ENCODE measurements around the gene TMEM94. TPM values are rescaled to one million over a fixed set of nuclear protein-coding genes. Genes with fewer than 3 reads are reported as not detected.
A peak's percentile ranks its signal among the peaks of the same experiment; 100 is the strongest.

Gene TMEM94
- total RNA-seq, 1 experiment from 2014 or later: 61.4 TPM

DNA sequence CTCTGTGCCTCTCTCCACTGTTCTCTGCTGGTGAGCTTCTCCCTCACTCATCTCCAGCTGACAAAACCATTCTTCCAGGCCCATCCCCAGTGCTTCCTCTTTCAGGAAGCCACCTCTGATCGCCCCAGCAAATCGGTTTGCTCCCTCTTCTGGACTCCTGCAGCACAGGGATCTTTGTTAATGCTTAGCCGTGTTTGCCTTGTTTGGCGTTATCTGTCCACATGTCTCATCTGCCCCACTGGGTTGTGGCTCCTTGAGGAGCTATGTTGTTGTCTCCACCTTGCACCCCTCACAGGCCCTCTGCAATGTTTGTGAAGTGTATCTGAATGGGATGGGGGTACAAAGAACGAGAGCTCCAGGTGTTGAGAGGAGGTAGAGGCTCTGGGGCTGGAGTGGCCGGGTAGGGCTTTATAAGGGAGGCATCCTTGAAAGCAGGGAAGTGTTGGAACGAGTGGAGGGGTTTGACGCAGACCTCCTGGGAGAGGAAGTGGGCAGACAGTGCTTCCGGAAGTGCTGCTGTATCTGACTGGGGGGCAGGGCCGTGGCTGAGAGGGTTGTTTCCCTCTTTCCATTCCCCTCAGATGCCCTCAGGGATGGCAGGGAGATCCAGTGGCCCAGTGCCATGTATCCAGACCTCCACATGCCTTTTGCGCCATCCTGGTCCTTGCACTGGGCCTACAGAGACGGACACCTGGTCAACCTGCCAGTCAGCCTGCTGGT, 31.1 kb downstream of the TMEM94 start:
- Mint-ChIP-seq H3K36me3 (ENCODE audit: insufficient read depth in 1 of 3, low read depth in 3 of 3) (peaks cover 1 to 10% (median 6%) of the 10 kb centered on the region in 3 experiments; a peak in 5 of 7 replicates), H3K4me1 (peaks cover 11 to 13% of the 10 kb centered on the region in 2 experiments), H3K9me3 (no peaks in the 10 kb centered on the region), H3K27me3 (ENCODE audit: low read depth) (no peaks in the 10 kb centered on the region), H3K4me3 (no peak overlapping the region; a peak in 1 of 5 replicates), H3K27ac (peak overlapping the region in 2 of 3 experiments; percentile 59 to 81; a peak in 6 of 7 replicates)
- H2BK120ac ChIP-seq (ENCODE audit: low read depth, low read length, poor library complexity, severe bottlenecking): no peak overlapping the region
- no peaks in the 10 kb centered on the region for H3K9me3 ChIP-seq (ENCODE audit: control insufficient read depth, low read depth, low read length)
- H3K27me3 ChIP-seq (ENCODE audit: insufficient read depth, low read length): no peaks in the 10 kb centered on the region
- H4K20me1 ChIP-seq (ENCODE audit: control insufficient read depth, insufficient read depth, insufficient read length): no peaks in the 10 kb centered on the region
- no peaks in the 10 kb centered on the region for H3K79me2 ChIP-seq (ENCODE audit: insufficient read depth, low read length)
- no peak for DNase-seq
- TF ChIP-seq, protein P1, sequence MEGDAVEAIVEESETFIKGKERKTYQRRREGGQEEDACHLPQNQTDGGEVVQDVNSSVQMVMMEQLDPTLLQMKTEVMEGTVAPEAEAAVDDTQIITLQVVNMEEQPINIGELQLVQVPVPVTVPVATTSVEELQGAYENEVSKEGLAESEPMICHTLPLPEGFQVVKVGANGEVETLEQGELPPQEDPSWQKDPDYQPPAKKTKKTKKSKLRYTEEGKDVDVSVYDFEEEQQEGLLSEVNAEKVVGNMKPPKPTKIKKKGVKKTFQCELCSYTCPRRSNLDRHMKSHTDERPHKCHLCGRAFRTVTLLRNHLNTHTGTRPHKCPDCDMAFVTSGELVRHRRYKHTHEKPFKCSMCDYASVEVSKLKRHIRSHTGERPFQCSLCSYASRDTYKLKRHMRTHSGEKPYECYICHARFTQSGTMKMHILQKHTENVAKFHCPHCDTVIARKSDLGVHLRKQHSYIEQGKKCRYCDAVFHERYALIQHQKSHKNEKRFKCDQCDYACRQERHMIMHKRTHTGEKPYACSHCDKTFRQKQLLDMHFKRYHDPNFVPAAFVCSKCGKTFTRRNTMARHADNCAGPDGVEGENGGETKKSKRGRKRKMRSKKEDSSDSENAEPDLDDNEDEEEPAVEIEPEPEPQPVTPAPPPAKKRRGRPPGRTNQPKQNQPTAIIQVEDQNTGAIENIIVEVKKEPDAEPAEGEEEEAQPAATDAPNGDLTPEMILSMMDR (conservative IDR thresholded peaks at IDR 0.05): no peak
- no peak overlapping the region for H4K8ac ChIP-seq (replicated peaks; ENCODE audit: insufficient read length, low read depth, low read length)
- H2BK20ac ChIP-seq (ENCODE audit: low read depth, low read length, poor library complexity, severe bottlenecking): no peak overlapping the region
- H3K14ac ChIP-seq (ENCODE audit: insufficient read depth, low read length): no peak overlapping the region; the same call in 1 of the 2 replicates
- WGBS (ENCODE audit: extremely low coverage, insufficient read length, low lambda C conversion rate): no CpG with 5 or more reads among the region's 12 CpGs
- no peak overlapping the region for H4K5ac ChIP-seq (ENCODE audit: insufficient read length, low read depth, low read length)
- H3K23ac ChIP-seq (ENCODE audit: insufficient read length, low read depth, low read length): no peak overlapping the region
- no peak overlapping the region for H3K27ac ChIP-seq (ENCODE audit: insufficient read length, low read depth, low read length)
- H3K4me1 ChIP-seq (ENCODE audit: insufficient read depth, low read length): no peaks in the 10 kb centered on the region
- no peak overlapping the region for H2BK12ac ChIP-seq (ENCODE audit: insufficient read length, low read depth, low read length)
- H3K56ac ChIP-seq (ENCODE audit: insufficient read length, low read depth, low read length): no peak overlapping the region
- H2BK5ac ChIP-seq (ENCODE audit: insufficient read length, low read length): no peak overlapping the region
- H3T11ph ChIP-seq (ENCODE audit: low read length): no peak overlapping the region
- H3K18ac ChIP-seq (ENCODE audit: insufficient read length, low read depth, low read length): no peak overlapping the region
- no peak overlapping the region for H2AFZ ChIP-seq (ENCODE audit: low read length)
- H2BK15ac ChIP-seq (ENCODE audit: low read depth, low read length): no peak overlapping the region
- no peak overlapping the region for H3K4me2 ChIP-seq (ENCODE audit: insufficient read depth, insufficient read length, low read length)
- no peak overlapping the region for H2AK5ac ChIP-seq (ENCODE audit: insufficient read length, low read length)
- no peak overlapping the region for H4K91ac ChIP-seq (ENCODE audit: insufficient read length, low read depth, low read length)
- no peak overlapping the region for H3K9ac ChIP-seq (ENCODE audit: extremely low read depth, insufficient read length, low read length)
- H3K79me1 ChIP-seq (ENCODE audit: insufficient read depth, low read depth, low read length, poor library complexity, severe bottlenecking): no peaks in the 10 kb centered on the region
- H3K23me2 ChIP-seq (ENCODE audit: insufficient read length, low read depth, low read length, poor library complexity, severe bottlenecking): no peaks in the 10 kb centered on the region
- H3K4ac ChIP-seq (ENCODE audit: low read depth, low read length): no peak overlapping the region
